MG63 (cell line): ENCODE results near the gene FAM177B. TPM values are rescaled to one million over a fixed set of nuclear protein-coding genes. Genes with fewer than 3 reads are reported as not detected.
"Not testable (repeated sequence)": the region's sequence is repeated elsewhere in the genome, so short reads cannot be mapped to it uniquely, and the experiment has no call there.

ENCODE experiments used
- DNase-seq: peaks from one replicate; pipeline ENCODE4 v3.0.0-alpha.2; 2020
- H3K27me3 ChIP-seq: fragments of 250-450 bp; sonication (Bioruptor Pico); 2 replicates; pipeline ENCODE4 v1.5.1; 2020; ENCODE audit warnings: mild to moderate bottlenecking, moderate library complexity
- H3K36me3 ChIP-seq: fragments of 250-450 bp; sonication (Bioruptor Pico); 2 replicates; pipeline ENCODE4 v1.5.1; 2020; ENCODE audit warnings: mild to moderate bottlenecking, moderate library complexity
- H3K4me3 ChIP-seq: fragments of 250-450 bp; sonication (Bioruptor Pico); 2 replicates; pipeline ENCODE4 v1.5.1; 2020; ENCODE audit warnings: mild to moderate bottlenecking, moderate library complexity
- H3K9me3 ChIP-seq: fragments of 250-450 bp; sonication (Bioruptor Pico); 2 replicates; pipeline ENCODE4 v1.5.1; 2020; ENCODE audit warnings: mild to moderate bottlenecking, moderate library complexity
- total RNA-seq: library from RNA; depleted of rRNA; stranded (reverse); fragments of >200 nt; shearing (Covaris generic); gene quantifications from 2 replicates; pipeline ENCODE4 v1.2.3, GENCODE V29; 2014; ENCODE audit warnings: low replicate concordance

Gene FAM177B
- total RNA-seq, 1 experiment from 2014 or later = not detected

- Histone ChIP-seq H3K36me3 (peaks cover 78% of the 10 kb centered on the region), H3K27me3 (no peaks in the 10 kb centered on the region), H3K4me3 (no peak overlapping the region), H3K9me3 (no peaks in the 10 kb centered on the region)
- no peak for DNase-seq
These were observed 4.5 kb upstream of the FAM177B start for GRCh38 chr1:222732216-222733159.

DNA sequence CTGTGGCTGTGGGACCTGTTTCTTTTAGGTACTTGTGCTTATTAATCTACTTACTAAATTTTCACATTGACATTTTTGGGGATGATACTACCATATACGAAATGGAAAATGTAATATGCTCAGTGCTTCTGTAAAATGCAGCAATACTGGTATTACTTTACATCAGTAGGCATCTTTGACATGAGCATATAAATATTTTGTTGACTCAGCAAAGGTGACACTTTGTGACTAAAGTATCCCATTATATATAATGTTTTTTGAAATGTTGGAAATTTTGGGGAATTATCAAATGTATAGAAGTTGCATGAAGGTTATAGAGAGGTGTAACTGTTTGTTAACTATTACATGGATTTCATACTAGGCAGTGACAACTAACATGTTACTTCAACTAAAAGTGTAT, 2.3 kb upstream of the FAM177B start:
- H3K9me3 ChIP-seq = no peaks in the 10 kb centered on the region
- H3K27me3 ChIP-seq = no peaks in the 10 kb centered on the region
- DNase-seq = no peak
- H3K36me3 ChIP-seq = peaks cover 56% of the 10 kb centered on the region
- no peak overlapping the region for H3K4me3 ChIP-seq

DNA sequence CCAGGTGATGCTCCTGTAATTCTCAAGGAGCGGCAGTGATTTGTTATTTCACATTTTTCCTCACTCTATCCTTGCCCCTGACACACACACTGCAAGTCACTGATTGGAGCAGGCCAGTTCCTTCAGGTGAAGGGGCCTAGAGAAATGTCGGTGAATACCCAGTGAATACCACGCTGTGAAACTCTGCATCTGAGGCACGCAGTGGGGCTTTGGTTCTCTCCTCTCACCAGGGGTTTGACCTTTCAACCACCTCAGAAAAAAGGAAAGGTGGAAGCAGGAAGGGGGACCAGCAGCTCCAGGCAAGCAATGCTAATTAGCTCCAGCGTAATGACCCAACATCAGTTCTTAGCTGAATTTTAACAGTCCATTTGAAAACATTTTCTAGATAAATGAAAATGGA, 532 bp upstream of the FAM177B start:
- Histone ChIP-seq H3K36me3 (peaks cover 39% of the 10 kb centered on the region), H3K4me3 (no peak overlapping the region), H3K9me3 (no peaks in the 10 kb centered on the region), H3K27me3 (no peaks in the 10 kb centered on the region)
- no peak for DNase-seq

- Histone ChIP-seq H3K9me3 (no peaks in the 10 kb centered on the region), H3K36me3 (peaks cover 11% of the 10 kb centered on the region), H3K27me3 (no peaks in the 10 kb centered on the region), H3K4me3 (no peak overlapping the region)
- DNase-seq = no peak
These were observed 2.5 kb downstream of the FAM177B start for GRCh38 chr1:222739465-222739864.

- Histone ChIP-seq H3K9me3 (no peaks in the 10 kb centered on the region), H3K36me3 (peaks cover 7% of the 10 kb centered on the region), H3K4me3 (no peak overlapping the region), H3K27me3 (no peaks in the 10 kb centered on the region)
- DNase-seq = no peak
These were observed 2.9 kb downstream of the FAM177B start for GRCh38 chr1:222739929-222740328.

DNA sequence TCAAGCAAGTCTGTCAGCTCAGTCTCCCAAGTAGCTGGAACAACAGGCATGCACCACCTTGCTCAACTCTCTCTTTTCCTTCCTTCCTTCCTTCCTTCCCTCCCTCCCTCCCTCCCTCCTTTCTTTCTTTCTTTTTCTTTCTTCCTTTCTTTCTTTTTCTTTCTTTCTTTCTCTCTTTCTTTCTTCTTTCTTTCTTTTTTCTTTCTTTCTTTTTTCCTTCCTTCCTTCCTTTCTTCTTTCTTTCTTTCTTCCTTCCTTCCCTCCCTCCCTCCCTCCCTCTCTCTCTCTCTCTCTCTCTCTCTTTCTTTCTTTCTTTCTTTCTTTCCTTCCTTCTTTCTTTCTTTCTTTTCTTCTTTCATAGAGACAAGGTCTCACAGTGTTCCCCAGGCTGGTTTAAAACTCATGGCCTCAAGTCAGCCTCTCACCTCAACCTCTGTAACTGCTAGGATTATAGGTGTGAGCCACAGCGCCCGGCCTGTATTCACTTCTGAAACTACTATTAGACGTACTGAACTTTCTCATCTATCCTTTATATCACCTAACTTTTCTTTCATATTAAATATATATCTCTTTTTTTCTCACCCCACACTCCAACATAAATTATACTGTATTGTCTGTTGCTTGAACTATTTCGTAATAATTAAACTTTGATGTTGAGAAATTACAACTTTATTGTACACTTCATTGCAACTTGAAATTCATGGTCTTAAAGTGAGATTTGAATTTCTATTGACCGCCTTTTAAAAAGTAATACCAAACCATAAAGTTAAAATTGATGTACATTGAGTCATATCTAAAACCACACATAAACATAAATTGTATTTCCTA, 4.8 kb downstream of the FAM177B start:
- not testable (repeated sequence) for H3K27me3 ChIP-seq, H3K4me3 ChIP-seq, H3K9me3 ChIP-seq, H3K36me3 ChIP-seq, DNase-seq

DNA sequence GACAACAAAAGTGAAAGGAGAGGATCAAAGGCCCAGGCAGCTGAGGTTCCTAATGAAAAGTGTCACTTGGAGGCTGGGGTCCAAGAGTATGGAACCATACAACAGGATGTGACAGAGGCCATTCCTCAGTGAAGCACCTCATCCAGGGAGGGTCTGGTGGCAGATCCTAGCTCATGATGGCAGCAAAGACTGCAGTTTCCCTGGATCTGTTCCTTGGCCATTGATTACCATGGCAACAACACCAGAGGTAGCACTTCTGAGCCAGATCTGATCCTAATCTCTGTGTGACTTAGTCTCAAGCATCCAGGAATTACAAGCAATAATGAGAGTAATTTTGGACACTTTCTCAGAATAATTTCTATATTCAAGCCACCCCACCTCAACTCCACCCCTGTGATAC, 12.9 kb downstream of the FAM177B start:
- DNase-seq = no peak
- no peaks in the 10 kb centered on the region for H3K27me3 ChIP-seq
- H3K36me3 ChIP-seq = no peaks in the 10 kb centered on the region
- no peaks in the 10 kb centered on the region for H3K9me3 ChIP-seq
- H3K4me3 ChIP-seq = no peak overlapping the region

- no peak overlapping the region for H3K4me3 ChIP-seq
- no peaks in the 10 kb centered on the region for H3K27me3 ChIP-seq
- no peaks in the 10 kb centered on the region for H3K9me3 ChIP-seq
- no peaks in the 10 kb centered on the region for H3K36me3 ChIP-seq
- DNase-seq = no peak
These were observed 13.6 kb downstream of the FAM177B start for GRCh38 chr1:222750651-222751050.

DNA sequence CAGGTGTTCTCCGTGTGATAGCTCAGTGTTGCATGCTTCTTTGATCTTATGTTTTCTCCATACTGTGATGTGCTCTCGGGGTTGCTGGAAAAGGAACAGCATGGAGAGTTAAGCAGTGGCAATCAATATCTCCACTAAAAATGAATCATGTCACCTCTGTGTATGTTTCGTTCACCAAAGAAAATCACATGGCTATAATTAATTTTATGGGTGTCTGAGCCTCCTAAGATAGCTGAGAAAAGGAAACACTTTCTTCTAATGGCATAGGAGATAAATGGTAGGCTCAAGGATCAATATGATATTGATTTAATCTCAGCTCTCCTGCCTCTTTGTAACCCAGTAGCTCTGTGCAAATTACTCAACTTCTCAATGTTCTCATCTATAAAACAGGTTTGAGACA, 14.3 kb downstream of the FAM177B start:
- Histone ChIP-seq H3K27me3 (no peaks in the 10 kb centered on the region), H3K4me3 (no peak overlapping the region), H3K36me3 (no peaks in the 10 kb centered on the region), H3K9me3 (no peaks in the 10 kb centered on the region)
- DNase-seq = no peak

GRCh38 chr1:222754366-222755139, 17.6 kb downstream of the FAM177B start:
- no peaks in the 10 kb centered on the region for H3K9me3 ChIP-seq
- DNase-seq = peak; percentile 99
- no peaks in the 10 kb centered on the region for H3K27me3 ChIP-seq
- no peak overlapping the region for H3K4me3 ChIP-seq
- no peaks in the 10 kb centered on the region for H3K36me3 ChIP-seq

- Histone ChIP-seq H3K27me3 (no peaks in the 10 kb centered on the region), H3K4me3 (no peak overlapping the region), H3K36me3 (no peaks in the 10 kb centered on the region), H3K9me3 (peaks cover 2% of the 10 kb centered on the region; the same call in 1 of the 2 replicates)
- DNase-seq = no peak
These were observed 20.8 kb downstream of the FAM177B start for GRCh38 chr1:222757646-222758268.

- Histone ChIP-seq H3K36me3 (no peaks in the 10 kb centered on the region), H3K4me3 (no peak overlapping the region), H3K9me3 (peaks cover 4% of the 10 kb centered on the region), H3K27me3 (no peaks in the 10 kb centered on the region)
- DNase-seq = no peak
These were observed 22.5 kb downstream of the FAM177B start for GRCh38 chr1:222759451-222760035.

DNA sequence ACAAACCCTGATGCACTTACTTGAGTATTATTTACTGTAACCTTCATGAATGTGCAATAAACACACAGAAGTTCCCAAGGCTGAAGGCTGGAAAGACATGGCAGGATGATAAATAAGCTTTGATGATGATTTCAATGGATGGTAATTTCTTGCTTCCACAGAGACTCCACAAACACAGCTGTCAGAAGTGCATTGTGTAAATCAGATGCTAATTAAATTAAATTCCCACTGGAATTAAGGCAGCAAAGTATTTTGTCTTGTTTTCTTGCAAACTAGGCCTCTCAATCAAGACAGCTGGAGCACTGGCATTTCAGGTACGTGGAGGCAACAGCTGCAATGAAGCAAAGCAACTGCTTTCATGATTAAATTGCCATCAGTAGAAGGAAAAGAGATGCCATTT, 24.1 kb downstream of the FAM177B start:
- no peaks in the 10 kb centered on the region for H3K36me3 ChIP-seq
- no peak overlapping the region for H3K4me3 ChIP-seq
- no peak for DNase-seq

DNA sequence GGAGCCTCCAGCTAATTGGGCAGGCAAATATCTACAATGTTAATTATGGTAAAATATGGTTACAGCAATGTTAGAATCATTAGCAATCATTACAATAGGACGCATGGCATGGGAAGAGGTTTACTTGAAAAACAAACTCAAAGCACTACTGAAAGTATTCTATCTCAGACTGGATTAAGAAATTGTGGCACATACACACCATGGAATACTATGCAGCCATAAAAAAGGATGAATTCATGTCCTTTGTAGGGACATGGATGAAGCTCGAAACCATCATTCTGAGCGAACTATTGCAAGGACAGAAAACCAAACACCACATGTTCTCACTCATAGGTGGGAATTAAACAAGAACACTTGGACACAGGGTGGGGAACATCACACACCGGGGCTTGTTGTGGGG, 25.2 kb downstream of the FAM177B start:
- H3K9me3 ChIP-seq, H3K27me3 ChIP-seq, DNase-seq, H3K4me3 ChIP-seq, H3K36me3 ChIP-seq: not testable (repeated sequence)

More for the DNA sequence above, 24.1 kb downstream of the FAM177B start:
- H3K9me3 ChIP-seq = peaks cover 4% of the 10 kb centered on the region
- no peaks in the 10 kb centered on the region for H3K27me3 ChIP-seq

GRCh38 chr1:222767152-222767571, 30.2 kb downstream of the FAM177B start:
- Histone ChIP-seq H3K9me3 (peaks cover 25% of the 10 kb centered on the region), H3K27me3 (no peaks in the 10 kb centered on the region), H3K36me3 (no peaks in the 10 kb centered on the region), H3K4me3 (no peak overlapping the region)
- DNase-seq = no peak

DNA sequence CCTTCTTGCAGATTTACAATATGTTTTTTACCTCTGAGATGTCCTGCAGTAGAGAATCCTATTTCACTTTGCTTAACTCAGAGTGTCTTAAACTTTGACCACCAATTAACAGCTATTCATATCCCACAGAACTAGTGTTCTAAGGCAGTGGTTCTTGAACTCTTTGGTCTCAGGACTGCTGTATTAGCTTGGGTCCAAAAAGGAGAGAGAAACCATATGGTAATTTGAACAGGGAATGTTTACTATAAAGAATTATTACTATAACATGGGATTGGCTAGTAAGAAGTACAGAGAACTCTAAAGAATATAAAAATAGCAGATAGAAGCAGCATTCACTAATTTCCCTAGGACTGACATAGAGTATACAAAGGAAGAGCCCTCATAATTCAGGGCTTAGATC, 31.6 kb downstream of the FAM177B start:
- Histone ChIP-seq H3K36me3 (no peaks in the 10 kb centered on the region), H3K4me3 (no peak overlapping the region), H3K9me3 (peaks cover 23% of the 10 kb centered on the region), H3K27me3 (no peaks in the 10 kb centered on the region)
- DNase-seq = no peak
